Stimulated activated CD4-positive, alpha-beta T cell treated with anti-CD3 and anti-CD28 coated beads, Interleukin-15, amount 100 ng/mL, for 24 hours (primary cell): ENCODE measurements around the gene KCNJ6.

Source experiments
- DNase-seq: peaks from one replicate; pipeline ENCODE4 v3.0.0-alpha.2; 2020

The KCNJ6 gene

DNA sequence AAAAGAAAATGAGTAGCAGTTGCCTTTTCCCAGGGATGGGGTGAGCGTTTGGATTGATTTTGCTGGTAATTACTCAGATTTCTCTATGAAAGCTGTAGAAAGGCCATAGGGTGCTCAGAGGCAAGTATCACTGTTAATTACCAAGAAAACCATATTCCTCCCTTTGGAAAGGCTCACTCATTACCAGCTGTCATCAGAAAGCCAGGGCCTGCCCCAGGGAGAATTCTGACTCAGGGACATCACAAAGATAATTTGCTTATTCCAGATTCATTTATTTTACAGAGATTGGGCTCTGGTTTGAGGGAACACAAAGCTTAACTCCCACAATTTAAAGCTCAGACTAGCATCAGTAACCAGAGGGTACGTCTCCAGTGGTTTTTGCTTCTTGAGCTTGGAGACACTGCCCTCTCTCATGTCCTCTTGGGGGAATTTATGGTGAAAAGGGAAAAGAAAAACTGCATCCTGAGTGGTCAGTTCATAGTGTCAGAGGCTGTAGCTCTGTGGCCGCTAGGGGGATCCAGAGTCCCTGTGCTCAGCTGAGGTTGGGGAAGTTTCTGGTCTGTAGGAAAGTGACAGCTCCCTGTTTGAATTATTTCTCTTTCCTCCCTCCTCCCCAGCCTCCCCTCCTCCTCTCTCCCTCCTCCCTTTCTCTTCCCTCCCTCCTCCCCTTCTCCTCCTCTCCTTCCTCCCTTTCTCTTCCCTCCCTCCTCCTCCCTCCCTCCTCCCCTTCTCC lies 204.3 kb downstream of the KCNJ6 start:
- DNase-seq = peak; percentile 65

- DNase-seq = no peak
Measured at GRCh38 chr21:37711286-37711829, 204.9 kb downstream of the KCNJ6 start.

DNA sequence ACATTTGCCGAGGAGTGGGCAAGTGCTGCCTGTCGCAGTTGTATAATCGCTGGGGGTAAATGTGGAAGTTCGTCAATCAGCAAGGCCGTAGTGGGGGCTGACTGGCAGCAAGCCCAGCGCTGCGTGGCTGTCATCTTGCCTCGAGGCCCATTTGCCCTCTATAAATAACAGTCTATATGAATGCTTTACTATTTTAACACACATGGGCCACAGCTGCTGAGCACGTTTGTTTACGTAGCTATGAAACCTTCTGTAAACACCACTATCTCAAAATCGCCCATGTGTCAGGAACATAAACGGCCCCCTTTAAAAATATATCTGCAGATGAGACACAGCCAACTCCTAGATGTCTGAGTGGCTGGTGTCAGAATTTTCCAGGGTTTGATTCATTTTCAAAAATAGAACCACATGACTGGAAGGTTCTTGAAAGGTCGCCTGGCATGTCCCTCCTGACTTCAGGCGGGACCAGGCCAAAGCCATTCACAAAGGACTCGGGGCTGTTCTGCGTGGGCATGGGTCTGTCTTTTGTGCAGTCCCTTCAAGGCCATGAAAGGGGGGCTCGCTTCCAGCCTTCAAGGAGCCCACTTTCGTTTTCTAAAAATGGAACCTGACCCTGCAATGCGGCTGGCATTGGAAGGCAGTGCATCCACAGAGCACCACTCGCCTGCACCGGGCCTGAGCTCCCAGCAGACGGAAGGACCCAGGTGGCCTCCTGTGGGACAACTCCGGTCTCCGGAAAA lies 205.5 kb downstream of the KCNJ6 start:
- no peak for DNase-seq

- no peak for DNase-seq
Measured at GRCh38 chr21:37704751-37705150, 211.5 kb downstream of the KCNJ6 start.

DNA sequence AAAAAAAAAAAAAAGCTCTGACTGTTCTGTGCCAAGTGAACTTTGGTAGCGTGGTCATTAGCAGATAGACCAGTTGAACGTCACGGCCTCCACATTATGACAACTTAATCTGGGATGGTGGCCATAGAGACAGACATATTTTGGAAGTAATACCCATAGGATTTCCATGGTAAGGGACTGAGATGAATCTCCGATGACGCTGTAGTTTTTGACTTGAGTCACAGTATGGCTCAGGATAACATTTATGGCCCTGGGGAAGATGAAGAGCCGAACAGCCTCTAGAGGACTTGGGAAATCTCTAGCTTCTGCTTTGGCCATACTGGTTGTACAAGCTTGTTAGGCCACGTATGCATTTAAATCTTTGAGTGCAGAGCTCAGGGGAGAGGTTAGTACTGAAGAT lies 214.0 kb downstream of the KCNJ6 start:
- no peak for DNase-seq

- DNase-seq = peak; percentile 15
Measured at GRCh38 chr21:37700641-37701202, 215.5 kb downstream of the KCNJ6 start.

- no peak for DNase-seq
Measured at GRCh38 chr21:37699024-37699775, 217.1 kb downstream of the KCNJ6 start.

GRCh38 chr21:37696936-37697335 lies 219.3 kb downstream of the KCNJ6 start:
- no peak for DNase-seq

DNA sequence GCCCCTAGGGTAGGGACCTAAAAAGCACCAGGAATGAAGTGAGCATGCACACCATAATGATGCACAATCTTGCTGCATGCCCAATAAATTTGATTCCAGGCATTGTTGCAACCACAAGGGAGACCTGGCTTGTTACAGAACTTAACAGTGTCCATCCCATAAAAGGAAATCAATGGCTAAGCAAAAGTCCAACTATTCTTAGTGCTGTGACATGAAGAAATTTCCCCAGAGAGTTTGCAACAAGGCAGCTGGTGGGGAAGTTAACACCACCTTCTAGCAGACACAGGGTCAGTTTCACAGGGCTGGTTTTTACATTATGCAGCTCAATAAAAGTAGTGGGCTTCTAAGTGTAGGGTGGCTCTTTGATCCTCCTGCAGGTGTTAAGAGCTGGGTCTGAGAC lies 221.1 kb downstream of the KCNJ6 start:
- no peak for DNase-seq

GRCh38 chr21:37688952-37689659 lies 227.2 kb downstream of the KCNJ6 start:
- DNase-seq = no peak

GRCh38 chr21:37686991-37687810 lies 229.1 kb downstream of the KCNJ6 start:
- DNase-seq = no peak

GRCh38 chr21:37684547-37684946 lies 231.7 kb downstream of the KCNJ6 start:
- DNase-seq = no peak

GRCh38 chr21:37684115-37684493 lies 232.2 kb downstream of the KCNJ6 start:
- no peak for DNase-seq

DNA sequence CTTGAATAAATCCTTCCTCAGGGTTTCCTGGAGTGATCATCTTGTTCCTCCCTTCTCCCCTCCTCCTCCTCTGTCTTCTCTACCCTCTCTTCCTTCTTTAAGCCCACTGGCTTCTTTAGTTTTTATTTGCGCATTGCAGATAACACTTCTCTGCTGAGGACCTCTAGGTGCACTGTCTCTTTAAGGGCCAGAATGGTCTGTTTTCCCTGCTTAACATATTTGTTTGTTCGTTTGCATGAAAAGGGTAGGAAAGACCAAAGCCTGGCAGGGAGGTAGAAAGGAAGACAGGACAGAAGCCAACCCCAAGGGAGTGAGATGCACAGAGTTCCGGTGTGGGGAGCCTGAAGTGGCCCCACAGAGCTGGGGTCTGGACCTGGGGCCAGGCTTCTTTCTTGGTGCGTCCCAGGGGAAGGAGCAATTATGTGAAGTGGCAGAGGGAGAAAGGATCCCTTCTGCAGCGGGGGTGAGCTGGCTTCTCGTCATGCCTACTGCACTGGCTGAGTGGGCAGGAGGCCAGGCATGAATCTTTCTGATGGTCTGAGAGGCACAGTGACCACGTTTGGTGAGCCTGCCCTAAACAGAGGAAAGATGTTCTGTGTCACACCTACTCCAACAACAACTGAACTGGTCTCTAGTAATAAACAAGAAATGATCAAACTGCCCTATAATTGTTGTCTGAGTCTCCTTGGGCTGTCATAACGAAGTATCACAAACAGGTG lies 232.7 kb downstream of the KCNJ6 start:
- no peak for DNase-seq

- no peak for DNase-seq
Measured at GRCh38 chr21:37682966-37683365, 233.3 kb downstream of the KCNJ6 start.

DNA sequence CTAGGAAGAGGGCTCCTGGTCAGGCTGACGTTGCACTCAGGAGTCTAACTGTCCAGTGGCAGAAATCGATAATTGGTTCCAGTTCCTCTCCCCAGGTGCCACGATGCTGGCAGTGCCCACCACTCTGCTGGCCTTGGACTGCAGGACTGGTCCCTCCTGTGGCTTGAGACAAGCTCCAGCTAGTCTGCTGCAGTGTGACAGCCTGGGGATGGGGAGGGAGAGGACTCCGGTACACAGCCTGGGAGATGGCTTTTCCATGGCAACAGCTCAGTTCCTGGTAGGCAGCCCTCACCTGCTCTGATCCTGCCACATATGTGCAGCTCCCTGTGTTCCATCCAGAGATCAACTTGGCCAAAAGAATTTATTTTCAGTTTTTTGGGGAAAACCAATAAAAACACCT lies 239.3 kb downstream of the KCNJ6 start:
- DNase-seq = no peak

DNA sequence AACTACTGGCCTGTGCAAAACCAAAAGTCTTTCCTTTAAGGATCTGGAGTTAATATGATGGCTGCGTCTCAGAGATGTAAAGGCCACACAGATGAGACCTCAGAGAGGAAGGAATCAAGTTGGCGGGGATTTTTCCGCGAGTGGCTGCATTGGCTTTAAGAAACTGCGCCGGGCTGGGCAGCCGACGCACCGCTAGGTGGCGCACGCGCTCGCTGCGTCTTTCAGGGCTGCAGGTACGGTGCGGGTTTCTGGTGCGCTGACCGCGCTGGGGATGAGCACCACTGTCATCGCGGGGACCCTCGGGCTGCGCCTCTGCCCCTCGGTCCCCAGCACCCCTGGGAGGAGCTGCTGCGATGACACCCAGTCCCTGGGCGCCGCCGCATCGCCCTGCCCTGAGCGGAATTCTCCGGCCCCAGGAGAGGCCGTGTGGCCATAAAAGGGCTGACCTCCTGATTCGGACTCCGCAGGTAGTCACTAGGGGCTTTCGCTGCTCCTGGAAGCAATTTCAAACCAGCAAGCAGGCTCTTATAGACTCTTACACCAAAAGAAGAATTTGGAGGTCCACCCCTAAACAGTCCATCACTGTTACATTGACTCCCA lies 241.0 kb downstream of the KCNJ6 start:
- DNase-seq = peak; percentile 73

DNA sequence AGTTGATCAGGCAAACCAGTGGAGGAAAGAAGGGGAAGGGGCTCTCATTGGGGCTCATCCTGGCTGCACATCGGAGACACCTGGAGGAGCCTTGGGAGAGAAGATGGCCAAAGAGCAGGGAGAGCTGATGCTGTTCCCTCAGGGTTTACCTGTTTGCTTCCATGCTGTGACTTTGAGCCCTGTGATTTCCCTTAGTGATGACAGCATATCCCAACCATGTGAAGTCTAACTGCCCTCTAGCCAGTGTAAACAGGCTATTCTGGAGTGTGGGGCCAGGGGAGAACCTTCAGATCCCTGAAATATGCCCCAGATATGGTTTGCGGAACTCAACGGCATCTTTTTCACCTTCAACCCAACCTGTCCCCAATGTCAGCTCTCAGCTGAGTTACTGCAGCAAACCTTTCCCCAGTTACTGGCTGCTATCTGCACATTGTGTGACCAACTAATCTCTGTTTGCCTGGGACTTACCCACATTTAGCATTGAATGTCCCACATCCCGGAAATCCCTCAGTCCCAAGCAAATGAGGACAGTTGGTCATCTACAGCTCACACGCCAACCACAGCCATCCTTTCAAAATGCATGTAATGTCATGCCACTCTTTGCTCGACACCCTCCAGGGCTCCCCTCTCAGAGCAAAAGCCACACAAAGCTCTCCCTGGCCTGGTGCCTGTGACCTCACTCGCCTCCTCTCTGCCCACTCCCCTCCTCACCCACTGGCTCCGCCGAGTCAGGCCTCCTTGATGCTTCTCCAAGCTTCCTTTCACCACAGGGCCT lies 242.3 kb downstream of the KCNJ6 start:
- DNase-seq = no peak

DNA sequence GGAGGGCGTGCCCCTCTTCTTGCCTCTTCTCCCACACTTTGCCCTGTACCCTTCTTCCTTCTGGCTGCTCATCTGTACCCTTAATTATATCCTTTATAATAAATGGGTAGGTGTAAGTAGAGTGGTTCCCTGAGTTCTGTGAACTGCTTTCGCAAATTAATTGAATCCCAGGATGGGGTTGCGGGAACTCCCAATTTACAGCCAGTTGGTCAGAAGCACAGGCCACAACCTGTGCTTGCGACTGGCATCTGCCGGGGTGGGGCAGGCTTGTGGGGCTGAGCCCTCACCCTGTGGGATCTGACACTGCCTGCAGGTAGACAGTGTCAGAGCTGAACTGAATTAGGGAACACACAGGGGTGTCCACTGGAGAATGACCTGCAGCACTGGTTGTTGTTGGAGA lies 244.9 kb downstream of the KCNJ6 start:
- DNase-seq = no peak

DNA sequence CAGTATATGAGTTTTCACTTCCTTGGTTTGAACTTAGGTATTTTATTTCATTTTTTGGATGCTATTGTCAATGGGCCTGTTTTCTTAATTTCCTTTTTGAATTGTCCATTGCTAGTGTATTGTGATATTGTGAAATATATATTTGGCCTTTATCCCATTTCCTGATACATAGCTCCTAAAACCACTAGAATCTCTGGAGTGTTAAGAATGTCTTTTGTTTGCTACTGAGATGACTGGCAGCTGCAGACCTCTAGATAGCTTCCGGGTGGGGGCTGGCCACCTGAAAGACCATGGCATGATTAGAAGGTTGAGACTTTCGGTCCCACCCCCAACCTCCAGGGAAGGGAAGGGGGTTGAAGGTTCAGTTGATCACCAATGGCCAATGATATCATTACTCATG lies 245.4 kb downstream of the KCNJ6 start:
- DNase-seq = no peak
